Activated CD8-positive, alpha-beta memory T cell treated with anti-CD3 and anti-CD28 coated beads, Interleukin-2, amount 50 U/mL, for 1 hour (primary cell): Measurements from ENCODE around the gene S1PR2.

Source experiments
- DNase-seq: peaks from one replicate; pipeline ENCODE4 v3.0.0-alpha.2; 2020; ENCODE audit errors: extremely low read depth

S1PR2 gene

GRCh38 chr19:10230861-10231611 lies at the start of gene S1PR2:
TSS of gene S1PR2 (minus strand) at chr19:10231331. CDS start at chr19:10224905, 6,426 bp downstream.
- no peak for DNase-seq

- no peak for DNase-seq
These were observed 48.8 kb upstream of the S1PR2 start for GRCh38 chr19:10279737-10280442.

- DNase-seq: no peak
These were observed 47.8 kb upstream of the S1PR2 start for GRCh38 chr19:10278935-10279334.

- no peak for DNase-seq
These were observed 46.9 kb upstream of the S1PR2 start for GRCh38 chr19:10277795-10278589.

- DNase-seq: no peak
These were observed 43.5 kb upstream of the S1PR2 start for GRCh38 chr19:10274589-10274988.

GRCh38 chr19:10271543-10272086 lies 40.5 kb upstream of the S1PR2 start:
- no peak for DNase-seq

- DNase-seq: peak; percentile 43
These were observed 39.7 kb upstream of the S1PR2 start, which contains the start of gene ICAM1 for GRCh38 chr19:10270616-10271394. TSS of gene ICAM1 (plus strand) at chr19:10271120. CDS start at chr19:10271160, 40 bp downstream.

- DNase-seq: no peak
These were observed 39.1 kb upstream of the S1PR2 start for GRCh38 chr19:10270180-10270615.

GRCh38 chr19:10269333-10270179 lies 38.4 kb upstream of the S1PR2 start:
- peak; percentile 39 for DNase-seq

- DNase-seq: no peak
These were observed 36.9 kb upstream of the S1PR2 start for GRCh38 chr19:10268071-10268470.

- no peak for DNase-seq
These were observed 35.6 kb upstream of the S1PR2 start for GRCh38 chr19:10266706-10267105.

- no peak for DNase-seq
These were observed 31.6 kb upstream of the S1PR2 start for GRCh38 chr19:10262771-10263170.

- DNase-seq: no peak
These were observed 29.0 kb upstream of the S1PR2 start for GRCh38 chr19:10260141-10260584.

- peak; percentile 60 for DNase-seq
These were observed 28.2 kb upstream of the S1PR2 start for GRCh38 chr19:10259162-10259905.

GRCh38 chr19:10258080-10258710 lies 27.1 kb upstream of the S1PR2 start:
- DNase-seq: no peak

- DNase-seq: no peak
These were observed 26.0 kb upstream of the S1PR2 start for GRCh38 chr19:10256970-10257615.

GRCh38 chr19:10256551-10256950 lies 25.4 kb upstream of the S1PR2 start:
- no peak for DNase-seq

GRCh38 chr19:10255358-10255757 lies 24.2 kb upstream of the S1PR2 start:
- DNase-seq: no peak
